Transverse colon (tissue), 4 donors: Measurements from ENCODE around the gene OLIG2. TPM values are rescaled to one million over a fixed set of nuclear protein-coding genes. Genes with fewer than 3 reads are reported as not detected.

Experiments used
- DNase-seq: peaks from one replicate; pipeline ENCODE4 v3.0.0-alpha.2; 2019
- H3K27ac ChIP-seq, 4 donors: fragments of 200-600 bp; sonication (generic); 2 replicates each; pipeline ENCODE4 v1.5.1; 2016 to 2018; ENCODE audit warnings: inconsistent platforms in 4 of 4
- H3K27me3 ChIP-seq: fragments of 200-600 bp; sonication (generic); 2 replicates; pipeline ENCODE4 v1.5.1; 2017; ENCODE audit warnings: inconsistent platforms
- H3K36me3 ChIP-seq, 4 donors: fragments of 200-600 bp; sonication (generic); 2 replicates each; pipeline ENCODE4 v1.5.1; 2017 to 2019; ENCODE audit warnings: inconsistent platforms in 4 of 4
- H3K4me1 ChIP-seq, 4 donors: fragments of 200-600 bp; sonication (generic); 2 replicates each; pipeline ENCODE4 v1.5.1; 2017 to 2020; ENCODE audit warnings: inconsistent platforms in 4 of 4
- H3K4me3 ChIP-seq, 4 donors: fragments of 200-600 bp; sonication (generic); 1 replicate in 1 of 4; 2 replicates in 3 of 4; pipeline versions ENCODE4 v1.5.1 to v1.6.1; 2017 to 2019; ENCODE audit warnings: inconsistent platforms in 4 of 4
- H3K9me3 ChIP-seq, 2 donors: fragments of 200-600 bp; sonication (generic); 2 replicates each; pipeline ENCODE4 v1.5.1; 2017 to 2019; ENCODE audit warnings: inconsistent platforms in 2 of 2
- CTCF ChIP-seq, 5 experiments: fragments of 200-600 bp in 3 of 5; fragments of 450-650 bp in 2 of 5; sonication (generic) in 3 of 5; IDR thresholded peaks; 1 replicate in 2 of 5; 2 replicates in 3 of 5; pipeline ENCODE4 v1.5.1; 2016 to 2017; ENCODE audit warnings: antibody characterized with exemption in 5 of 5, inconsistent platforms in 3 of 5, mild to moderate bottlenecking in 2 of 5, moderate library complexity in 1 of 5
- EP300 ChIP-seq: sonication (generic); formaldehyde crosslinking; IDR thresholded peaks from one replicate; pipeline ENCODE4 v1.6.1; 2017; ENCODE audit warnings: antibody characterized with exemption, low read depth
- POLR2A ChIP-seq: fragments of 450-650 bp; IDR thresholded peaks from one replicate; pipeline ENCODE4 v1.6.1; 2016; ENCODE audit warnings: antibody characterized with exemption, mild to moderate bottlenecking, moderate library complexity
- POLR2AphosphoS5 ChIP-seq, 3 donors: sonication (generic); formaldehyde crosslinking; IDR thresholded peaks; one replicate each; pipeline ENCODE4 v1.6.1; 2016; ENCODE audit warnings: antibody characterized with exemption in 3 of 3
- WGBS, 2 donors: methylation state at CpG; one replicate each; pipeline ENCODE4 v1.1.5; 2018; ENCODE audit warnings: low coverage in 1 of 2; 5-methylcytosine and 5-hydroxymethylcytosine counted together
- in situ Hi-C, 4 donors: fragments of 200-750 bp; cut with MboI; loops; one replicate each; pipeline versions ENCODE4 v1.15.0 to v1.15.1; 2017; ENCODE audit warnings: low sequenced_read_pairs in 3 of 4, low pct_ligation_motif_present in 1 of 4, low pct_unique_long_range_greater_than_20kb in 1 of 4
- intact Hi-C: fragments of 100-400 bp; cut with DNase I; formaldehyde crosslinking; loops from one replicate; pipeline ENCODE4 v1.15.1; 2023; ENCODE audit warnings: low total_unique reads
- total RNA-seq, 4 donors: library from RNA; depleted of rRNA; stranded (reverse); fragments of >200 nt; gene quantifications; one replicate each; pipeline ENCODE4 v1.1.0, GENCODE V29; 2016

The OLIG2 gene
- total RNA-seq, 4 donors from 2014 or later: not detected

- no peak for TF ChIP-seq CTCF (IDR thresholded peaks at IDR 0.05)
- TF ChIP-seq EP300: no peak
- no peak for TF ChIP-seq POLR2A
- no peak for TF ChIP-seq POLR2AphosphoS5 (IDR thresholded peaks at IDR 0.05)
- intact Hi-C loops (no loop called here), in situ Hi-C loops (no loop called here)
- Histone ChIP-seq H3K36me3 (no peaks in the 10 kb centered on the region), H3K27ac (no peak overlapping the region), H3K4me1 (no peaks in the 10 kb centered on the region), H3K4me3 (no peak overlapping the region), H3K27me3 (peaks cover 19% of the 10 kb centered on the region), H3K9me3 (no peaks in the 10 kb centered on the region)
- WGBS, 2 donors: 80% methylated on average over 6 of the region's 6 CpGs; no CpG with 5 or more reads in 1 of the 2 donors
- DNase-seq: no peak
Observed at GRCh38 chr21:33058957-33059356, 33.2 kb downstream of the OLIG2 start.

GRCh38 chr21:33059380-33059841 lies 33.7 kb downstream of the OLIG2 start:
- Histone ChIP-seq H3K27ac (no peak overlapping the region), H3K4me3 (no peak overlapping the region), H3K27me3 (peaks cover 23% of the 10 kb centered on the region), H3K9me3 (no peaks in the 10 kb centered on the region), H3K4me1 (no peaks in the 10 kb centered on the region), H3K36me3 (no peaks in the 10 kb centered on the region)
- DNase-seq: no peak
- 38% methylated on average over 2 of the region's 2 CpGs; no CpG with 5 or more reads in 1 of the 2 donors for WGBS, 2 donors
- in situ Hi-C loops: no loop called here
- no peak for TF ChIP-seq POLR2A
- no peak for TF ChIP-seq EP300
- no peak for TF ChIP-seq POLR2AphosphoS5 (IDR thresholded peaks at IDR 0.05)
- TF ChIP-seq CTCF (IDR thresholded peaks at IDR 0.05): no peak
- intact Hi-C loops: no loop called here

DNA sequence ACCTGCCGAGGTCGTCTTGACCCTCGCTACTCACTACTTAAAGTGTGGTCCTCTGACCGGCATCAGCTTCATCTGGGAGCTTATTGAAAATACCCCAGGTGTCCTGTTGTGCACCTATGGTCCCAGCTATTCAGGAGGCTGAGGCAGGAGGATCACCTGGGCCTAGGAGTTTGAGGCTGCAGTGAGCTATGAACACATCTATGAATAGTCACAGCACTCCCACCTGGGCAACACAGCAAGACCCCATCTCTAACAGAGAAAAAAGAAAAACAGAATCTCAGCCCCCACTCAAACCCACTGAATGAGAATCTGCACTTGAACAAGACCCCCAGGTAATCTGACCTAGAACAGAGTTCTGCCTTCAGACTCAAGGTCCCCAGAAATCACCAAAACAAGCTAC lies 35.5 kb downstream of the OLIG2 start:
- no peaks in the 10 kb centered on the region for H3K36me3 ChIP-seq
- DNase-seq: no peak
- TF ChIP-seq EP300 (no peak), POLR2A (no peak), CTCF (IDR thresholded peaks at IDR 0.05) (no peak), POLR2AphosphoS5 (IDR thresholded peaks at IDR 0.05) (no peak)
- peaks cover 41% of the 10 kb centered on the region for H3K27me3 ChIP-seq
- H3K27ac ChIP-seq: no peak overlapping the region
- 94% methylated on average over 4 of the region's 4 CpGs; no CpG with 5 or more reads in 1 of the 2 donors for WGBS, 2 donors
- H3K4me1 ChIP-seq: no peaks in the 10 kb centered on the region
- intact Hi-C loops: no loop called here
- no peak overlapping the region for H3K4me3 ChIP-seq
- in situ Hi-C loops: no loop called here
- H3K9me3 ChIP-seq: no peaks in the 10 kb centered on the region

GRCh38 chr21:33063375-33063883 lies 37.7 kb downstream of the OLIG2 start:
- Histone ChIP-seq H3K4me3 (no peak overlapping the region), H3K36me3 (no peaks in the 10 kb centered on the region), H3K27me3 (peaks cover 61% of the 10 kb centered on the region), H3K9me3 (no peaks in the 10 kb centered on the region), H3K27ac (no peak overlapping the region), H3K4me1 (no peaks in the 10 kb centered on the region)
- WGBS, 2 donors: 80 to 85% methylated on average over 1 to 5 of the region's 5 CpGs
- no peak for TF ChIP-seq POLR2AphosphoS5 (IDR thresholded peaks at IDR 0.05)
- no peak for TF ChIP-seq CTCF (IDR thresholded peaks at IDR 0.05)
- intact Hi-C loops: no loop called here
- in situ Hi-C loops: no loop called here
- no peak for DNase-seq
